IMR-90 (cell line): Measurements from ENCODE around the gene CCDC69. TPM values are rescaled to one million over a fixed set of nuclear protein-coding genes. Genes with fewer than 3 reads are reported as not detected.

Source experiments
- ATAC-seq: fragments of 200-7000 bp; cut with Tn5 transposase; 2 replicates; pipeline ENCODE4 v1.9.1; 2020; ENCODE audit warnings: low read depth, mild to moderate bottlenecking, moderate library complexity
- BruUV-seq: library from RNA; stranded (reverse); fragments of 400-500 nt; replicated peaks from 2 replicates; lab custom pipeline; 2021; lab: Mats Ljungman, UMichigan
- CTCF ChIA-PET: fragments of 300-600 bp; formaldehyde crosslinking; extraction: SDS; loops from one replicate; lab custom pipeline; 2021; ENCODE audit warnings: antibody characterized with exemption; lab: Yijun Ruan, JAX
- POLR2A ChIA-PET: fragments of 300-600 bp; sonication (Branson Sonifier 250); formaldehyde crosslinking; loops from one replicate; lab custom pipeline; 2022; ENCODE audit warnings: antibody characterized with exemption; ENCODE audit not compliant: unreplicated experiment; lab: Charles Lee
- DNase-seq: peaks from one replicate; pipeline ENCODE4 v3.0.0; 2013
- H2AFZ ChIP-seq: replicated peaks from 2 replicates; pipeline ENCODE3; 2013; ENCODE audit warnings: low read length, mild to moderate bottlenecking; ENCODE audit not compliant: poor library complexity
- H2AK5ac ChIP-seq: 2 replicates; pipeline ENCODE4 v1.6.1; 2013; ENCODE audit warnings: low read depth, low read length, inconsistent platforms
- H2AK9ac ChIP-seq: replicated peaks from 2 replicates; pipeline ENCODE3; 2013; ENCODE audit warnings: mild to moderate bottlenecking, low read depth, low read length, moderate library complexity; ENCODE audit not compliant: poor library complexity
- H2BK120ac ChIP-seq: 2 replicates; pipeline ENCODE4 v1.6.1; 2013; ENCODE audit warnings: low read depth, low read length, inconsistent platforms
- H2BK15ac ChIP-seq: 3 replicates; pipeline ENCODE4 v1.6.1; 2013; ENCODE audit warnings: low read depth, low read length, inconsistent platforms
- H2BK20ac ChIP-seq: 2 replicates; pipeline ENCODE4 v1.6.1; 2013; ENCODE audit warnings: low read depth, mild to moderate bottlenecking, inconsistent platforms, low read length, moderate library complexity
- H2BK5ac ChIP-seq: 2 replicates; pipeline ENCODE4 v1.6.1; 2013; ENCODE audit warnings: mild to moderate bottlenecking, low read depth, low read length, inconsistent platforms; ENCODE audit not compliant: poor library complexity, severe bottlenecking
- H3K14ac ChIP-seq: replicated peaks from 2 replicates; pipeline ENCODE4 v1.6.1; 2013; ENCODE audit warnings: low read depth, low read length, inconsistent platforms
- H3K18ac ChIP-seq: 2 replicates; pipeline ENCODE4 v1.6.1; 2013; ENCODE audit warnings: low read depth, low read length, control low read depth
- H3K23ac ChIP-seq: 2 replicates; pipeline ENCODE4 v1.6.1; 2013; ENCODE audit warnings: low read depth, low read length, inconsistent platforms
- H3K27ac ChIP-seq: 2 replicates; pipeline ENCODE4 v1.5.1; 2013; ENCODE audit warnings: mild to moderate bottlenecking, control low read depth, low read length; ENCODE audit not compliant: insufficient read depth
- H3K27me3 ChIP-seq: 2 replicates; pipeline ENCODE4 v1.6.1; 2013; ENCODE audit warnings: low read length; ENCODE audit not compliant: control insufficient read depth, insufficient read depth
- H3K36me3 ChIP-seq: 2 replicates; pipeline ENCODE4 v1.6.1; 2013; ENCODE audit warnings: low read length, mixed read lengths; ENCODE audit not compliant: control insufficient read depth, insufficient read depth
- H3K4ac ChIP-seq: 2 replicates; pipeline ENCODE4 v1.6.1; 2013; ENCODE audit warnings: low read depth, low read length, inconsistent platforms
- H3K4me1 ChIP-seq: 2 replicates; pipeline ENCODE4 v1.6.1; 2013; ENCODE audit warnings: low read length, mixed read lengths; ENCODE audit not compliant: control insufficient read depth, insufficient read depth
- H3K4me2 ChIP-seq: 2 replicates; pipeline ENCODE4 v1.6.1; 2013; ENCODE audit warnings: low read depth, mild to moderate bottlenecking, control low read depth, low read length, moderate library complexity
- H3K4me3 ChIP-seq: 2 replicates; pipeline ENCODE4 v1.5.1; 2013; ENCODE audit warnings: low read depth, mild to moderate bottlenecking, control low read depth, low read length, moderate library complexity; ENCODE audit not compliant: insufficient read depth
- H3K56ac ChIP-seq: 2 replicates; pipeline ENCODE4 v1.6.1; 2013; ENCODE audit warnings: low read length, inconsistent platforms; ENCODE audit not compliant: insufficient read depth; ENCODE audit errors: extremely low read depth
- H3K79me1 ChIP-seq, 2 experiments: 2 replicates each; pipeline ENCODE4 v1.6.1; 2013; ENCODE audit warnings: low read length in 2 of 2, inconsistent platforms in 1 of 2, low read depth in 1 of 2
- H3K9ac ChIP-seq: 2 replicates; pipeline ENCODE4 v1.6.1; 2013; ENCODE audit warnings: low read depth, low read length, control low read depth
- H3K9me1 ChIP-seq: 2 replicates; pipeline ENCODE4 v1.6.1; 2013; ENCODE audit warnings: low read length, inconsistent platforms; ENCODE audit not compliant: insufficient read depth
- H3K9me3 ChIP-seq: 2 replicates; pipeline ENCODE4 v1.6.1; 2013; ENCODE audit warnings: low read length; ENCODE audit not compliant: control insufficient read depth, insufficient read depth
- H4K20me1 ChIP-seq: 2 replicates; pipeline ENCODE4 v1.6.1; 2013; ENCODE audit warnings: low read length, inconsistent platforms; ENCODE audit not compliant: insufficient read depth
- H4K5ac ChIP-seq: 2 replicates; pipeline ENCODE4 v1.6.1; 2013; ENCODE audit warnings: mild to moderate bottlenecking, low read depth, low read length, control low read depth
- H4K8ac ChIP-seq, 2 experiments: 2 replicates each; pipeline ENCODE4 v1.6.1; 2013; ENCODE audit warnings: low read depth in 2 of 2, low read length in 2 of 2, control low read depth in 1 of 2, inconsistent platforms in 1 of 2
- H4K91ac ChIP-seq: 2 replicates; pipeline ENCODE4 v1.6.1; 2013; ENCODE audit warnings: low read depth, low read length, inconsistent platforms; ENCODE audit not compliant: insufficient read depth
- BHLHE40 ChIP-seq: fragments of 150-350 bp; IDR thresholded peaks from 2 replicates; pipeline ENCODE4 v1.6.1; 2016; ENCODE audit warnings: mild to moderate bottlenecking, low read depth, low read length
- CEBPB ChIP-seq: IDR thresholded peaks from 2 replicates; pipeline ENCODE4 v1.6.1; 2012; ENCODE audit warnings: low read depth, low read length, improper control_type of control experiment
- CHD1 ChIP-seq: IDR thresholded peaks from 2 replicates; pipeline ENCODE4 v1.6.1; 2012; ENCODE audit warnings: low read depth, low read length, improper control_type of control experiment
- CTCF ChIP-seq: conservative IDR thresholded peaks from 2 replicates; pipeline ENCODE4 v1.5.1; 2012; ENCODE audit warnings: mild to moderate bottlenecking, low read depth, low read length, improper control_type of control experiment
- ELK1 ChIP-seq: fragments of 150-350 bp; IDR thresholded peaks from 2 replicates; pipeline ENCODE4 v1.6.1; 2016; ENCODE audit warnings: low read depth, mild to moderate bottlenecking, low read length, moderate library complexity, borderline replicate concordance
- FOS ChIP-seq: fragments of 150-350 bp; IDR thresholded peaks from 2 replicates; pipeline ENCODE4 v1.6.1; 2016; ENCODE audit warnings: low read depth, low read length
- MAFK ChIP-seq: IDR thresholded peaks from 2 replicates; pipeline ENCODE4 v1.6.1; 2012; ENCODE audit warnings: low read depth, low read length, improper control_type of control experiment
- MAZ ChIP-seq: IDR thresholded peaks from 2 replicates; pipeline ENCODE4 v1.6.1; 2012; ENCODE audit warnings: low read depth, mild to moderate bottlenecking, low read length, improper control_type of control experiment, moderate library complexity, borderline replicate concordance
- MXI1 ChIP-seq: IDR thresholded peaks from 2 replicates; pipeline ENCODE4 v1.6.1; 2012; ENCODE audit warnings: low read depth, mild to moderate bottlenecking, low read length, moderate library complexity, borderline replicate concordance
- NFE2L2 ChIP-seq: fragments of 150-350 bp; IDR thresholded peaks from 2 replicates; pipeline ENCODE4 v1.6.1; 2016; ENCODE audit warnings: low read depth, mild to moderate bottlenecking, low read length
- POLR2A ChIP-seq: IDR thresholded peaks from 2 replicates; pipeline ENCODE4 v1.6.1; 2012; ENCODE audit warnings: mild to moderate bottlenecking, low read depth, low read length
- RAD21 ChIP-seq: IDR thresholded peaks from 2 replicates; pipeline ENCODE4 v1.6.1; 2012; ENCODE audit warnings: low read length, improper control_type of control experiment
- RCOR1 ChIP-seq: IDR thresholded peaks from 2 replicates; pipeline ENCODE4 v1.6.1; 2012; ENCODE audit warnings: mild to moderate bottlenecking, low read length, improper control_type of control experiment; ENCODE audit not compliant: insufficient replicate concordance
- RFX5 ChIP-seq: IDR thresholded peaks from 2 replicates; pipeline ENCODE4 v1.8.0; 2012; ENCODE audit warnings: low read depth, mild to moderate bottlenecking, low read length, moderate library complexity
- SMC3 ChIP-seq: fragments of 150-350 bp; IDR thresholded peaks from 2 replicates; pipeline ENCODE4 v1.6.1; 2016; ENCODE audit warnings: low read depth, mild to moderate bottlenecking, antibody characterized with exemption, low read length, moderate library complexity
- USF2 ChIP-seq: fragments of 150-350 bp; IDR thresholded peaks from 2 replicates; pipeline ENCODE4 v1.6.1; 2017; ENCODE audit warnings: mild to moderate bottlenecking, antibody characterized with exemption, low read length, low read depth
- WGBS, 2 experiments: methylation state at CpG; one replicate each; pipeline versions ENCODE4 v1.1.5 to v1.1.7; 2013; ENCODE audit warnings: missing lambda C conversion rate in 2 of 2; ENCODE audit not compliant: insufficient read length in 1 of 2; ENCODE audit errors: extremely low coverage in 2 of 2; 5-methylcytosine and 5-hydroxymethylcytosine counted together
- dilution Hi-C: fragments of 300-500 bp; cut with HindIII; formaldehyde crosslinking; loops from one replicate; pipeline ENCODE4 v1.14.3; 2018; ENCODE audit warnings: low sequenced_read_pairs; ENCODE audit not compliant: unreplicated experiment
- in situ Hi-C: fragments of 300-500 bp; cut with MboI; formaldehyde crosslinking; loops from 3 replicates; pipeline ENCODE4 v1.14.3; 2019; ENCODE audit warnings: low sequenced_read_pairs, inconsistent platforms, mixed read lengths
- intact Hi-C: fragments of 100-400 bp; cut with micrococcal nuclease; formaldehyde crosslinking; loops from 2 replicates; pipeline ENCODE4 v1.10.0; 2022
- polyA plus RNA-seq, 3 experiments: library from polyadenylated mRNA; depleted of rRNA; stranded (reverse); fragments of >200 nt; gene quantifications; 2 replicates each; pipeline ENCODE4 v1.2.3, GENCODE V29; 2012; ENCODE audit warnings: low replicate concordance in 1 of 3
- total RNA-seq: library from RNA; depleted of rRNA; stranded (reverse); fragments of >200 nt; gene quantifications from 2 replicates; pipeline ENCODE4 v1.2.3, GENCODE V29; 2012

The CCDC69 gene
- total and polyA plus RNA-seq, 2 of the 4 experiments (the other 2 are of a cell fraction) = 0.36 to 0.48 TPM

GRCh38 chr5:151249281-151249680 is 25.4 kb upstream of the CCDC69 start:
- no peak overlapping the region for H2BK5ac ChIP-seq
- no peak overlapping the region for H2BK120ac ChIP-seq
- POLR2A ChIA-PET = no interaction called here
- H4K91ac ChIP-seq = no peak overlapping the region
- H3K9me3 ChIP-seq = no peaks in the 10 kb centered on the region
- H3K27me3 ChIP-seq = peaks cover 25% of the 10 kb centered on the region
- BruUV-seq = no TSS peak
- H3K18ac ChIP-seq = no peak overlapping the region
- no peak overlapping the region for H3K4me2 ChIP-seq
- CTCF ChIA-PET = interaction anchor here (2.4 kb wide), 1 partner anchor 10 kb away, joined by 12 read pairs; no protein-coding TSS in a partner anchor
- H2AK5ac ChIP-seq = no peak overlapping the region
- 70% methylated on average over 4 of the region's 5 CpGs; no CpG with 5 or more reads in 1 of the 2 experiments for WGBS, 2 experiments
- no peak overlapping the region for H2AFZ ChIP-seq
- ATAC-seq (no peak), DNase-seq (no peak)
- H3K9me1 ChIP-seq = peaks cover 3% of the 10 kb centered on the region; the same call in 1 of the 2 replicates
- no peaks in the 10 kb centered on the region for H3K4me1 ChIP-seq
- no peak overlapping the region for H4K5ac ChIP-seq
- H3K9ac ChIP-seq = no peak overlapping the region
- dilution Hi-C loops (no loop called here), in situ Hi-C loops (no loop called here), intact Hi-C loops (no loop called here)
- no peak overlapping the region for H2BK15ac ChIP-seq
- H3K4me3 ChIP-seq = no peak overlapping the region
- no peak overlapping the region for H3K14ac ChIP-seq
- no peaks in the 10 kb centered on the region for H4K20me1 ChIP-seq
- H3K79me1 ChIP-seq = peaks cover 0 to 5% of the 10 kb centered on the region in 2 experiments; a peak in 2 of 4 replicates
- no peak overlapping the region for H4K8ac ChIP-seq
- H2BK20ac ChIP-seq = no peak overlapping the region
- H3K36me3 ChIP-seq = no peaks in the 10 kb centered on the region
- TF ChIP-seq RCOR1 = no peak
- no peak for TF ChIP-seq FOS
- no peak for TF ChIP-seq ELK1
- no peak for TF ChIP-seq MAZ
- no peak for TF ChIP-seq SMC3
- no peak for TF ChIP-seq MXI1
- TF ChIP-seq POLR2A = no peak
- no peak for TF ChIP-seq CHD1
- TF ChIP-seq RAD21 = no peak
- no peak for TF ChIP-seq MAFK
- no peak for TF ChIP-seq RFX5
- no peak for TF ChIP-seq CTCF
- no peak for TF ChIP-seq USF2
- no peak for TF ChIP-seq BHLHE40
- TF ChIP-seq CEBPB = no peak
- no peak for TF ChIP-seq NFE2L2
- no peak overlapping the region for H3K4ac ChIP-seq
- H3K27ac ChIP-seq = no peak overlapping the region
- H3K23ac ChIP-seq = no peak overlapping the region
- no peak overlapping the region for H2AK9ac ChIP-seq
- H3K56ac ChIP-seq = no peak overlapping the region
